Liver (tissue), 9 donors: Measurements from ENCODE around the gene KRT71. TPM values are rescaled to one million over a fixed set of nuclear protein-coding genes. Genes with fewer than 3 reads are reported as not detected.

ENCODE experiments used
- DNase-seq: peaks from one replicate; pipeline ENCODE4 v3.0.0-alpha.2; 2017; ENCODE audit warnings: low spot score
- H3K27ac ChIP-seq, 2 donors: one replicate each; pipeline ENCODE4 v1.7.0; 2013; ENCODE audit warnings: inconsistent platforms in 2 of 2, low read length in 2 of 2, control low read depth in 1 of 2, low read depth in 1 of 2, mild to moderate bottlenecking in 1 of 2
- H3K27me3 ChIP-seq, 4 donors: one replicate each; pipeline versions ENCODE4 v1.6.1 to v1.7.0; 2013; ENCODE audit warnings: low read length in 3 of 4, inconsistent platforms in 1 of 4, mild to moderate bottlenecking in 1 of 4, moderate library complexity in 1 of 4; ENCODE audit not compliant: control insufficient read depth in 4 of 4, insufficient read depth in 4 of 4
- H3K36me3 ChIP-seq, 4 donors: one replicate each; pipeline versions ENCODE4 v1.6.1 to v1.7.0; 2013; ENCODE audit warnings: low read length in 3 of 4, mild to moderate bottlenecking in 3 of 4, low read depth in 1 of 4, moderate library complexity in 1 of 4; ENCODE audit not compliant: control insufficient read depth in 4 of 4, insufficient read depth in 3 of 4
- H3K4me1 ChIP-seq, 4 donors: one replicate each; pipeline versions ENCODE4 v1.6.1 to v1.7.0; 2013; ENCODE audit warnings: low read length in 3 of 4, mild to moderate bottlenecking in 3 of 4, moderate library complexity in 1 of 4; ENCODE audit not compliant: control insufficient read depth in 4 of 4, insufficient read depth in 4 of 4
- H3K4me3 ChIP-seq, 3 donors: one replicate each; pipeline versions ENCODE4 v1.6.1 to v1.7.0; 2013; ENCODE audit warnings: low read length in 3 of 3, control low read depth in 1 of 3, low read depth in 1 of 3, mild to moderate bottlenecking in 1 of 3
- H3K9ac ChIP-seq, 2 donors: one replicate each; pipeline ENCODE4 v1.7.0; 2013; ENCODE audit warnings: low read length in 2 of 2, mild to moderate bottlenecking in 2 of 2, moderate library complexity in 2 of 2, control low read depth in 1 of 2, low read depth in 1 of 2
- H3K9me3 ChIP-seq, 4 donors: one replicate each; pipeline versions ENCODE4 v1.6.1 to v1.7.0; 2013; ENCODE audit warnings: low read length in 3 of 4; ENCODE audit not compliant: control insufficient read depth in 4 of 4
- CTCF ChIP-seq: fragments of 150-350 bp; IDR thresholded peaks from 2 replicates; pipeline ENCODE4 v1.5.1; 2017; ENCODE audit warnings: improper control_type of control experiment, low read depth, low read length; ENCODE audit not compliant: missing input control
- HNF4A ChIP-seq, 2 donors: conservative IDR thresholded peaks; 2 replicates each; pipeline ENCODE4 v1.6.1; 2016; ENCODE audit warnings: antibody characterized with exemption in 2 of 2, mild to moderate bottlenecking in 2 of 2
- REST ChIP-seq: IDR thresholded peaks from 2 replicates; pipeline ENCODE4 v1.6.1; 2016; ENCODE audit warnings: antibody characterized with exemption, mild to moderate bottlenecking
- ZBTB33 ChIP-seq: IDR thresholded peaks from 2 replicates; pipeline ENCODE4 v1.6.1; 2016; ENCODE audit warnings: antibody characterized with exemption
- WGBS: extraction: QIAGEN DNeasy Blood & Tissue Kit; methylation state at CpG from one replicate; pipeline ENCODE4 v1.1.7; 2013; 5-methylcytosine and 5-hydroxymethylcytosine counted together
- polyA plus RNA-seq, 2 donors: library from polyadenylated mRNA; stranded (reverse) in 1 of 2; unstranded in 1 of 2; fragments of 200-250 nt in 1 of 2; fragments of >200 nt in 1 of 2; fragmentation: Nextera tagmentation in 1 of 2; extraction: Ambion mirVana in 1 of 2; gene quantifications; one replicate each; pipeline versions ENCODE4 v1.2.1 to v1.2.3, GENCODE V29; 2013 to 2015
- total RNA-seq, 2 donors: library from RNA; depleted of rRNA; stranded (reverse); fragments of >200 nt; gene quantifications; one replicate each; pipeline ENCODE4 v1.2.3, GENCODE V29; 2014
- donor health status: healthy.
- donor health status: healthy.
- donor health status: healthy.
- donor health status: healthy.
- donor health status: healthy.

Gene KRT71
- total and polyA plus RNA-seq, 4 donors: not detected

- no peaks in the 10 kb centered on the region for H3K27me3 ChIP-seq
- 94% methylated on average over 8 of the region's 8 CpGs for WGBS
Observed at GRCh38 chr12:52577316-52577715, 24.4 kb upstream of the KRT71 start.

More at GRCh38 chr12:52577316-52577715, 24.4 kb upstream of the KRT71 start:
- H3K9ac ChIP-seq: no peak overlapping the region
- no peaks in the 10 kb centered on the region for H3K9me3 ChIP-seq
- H3K4me3 ChIP-seq: no peak overlapping the region
- H3K4me1 ChIP-seq: no peaks in the 10 kb centered on the region
- no peaks in the 10 kb centered on the region for H3K36me3 ChIP-seq
- no peak for DNase-seq
- no peak overlapping the region for H3K27ac ChIP-seq
- no peak for TF ChIP-seq ZBTB33
- no peak for TF ChIP-seq CTCF
- no peak for TF ChIP-seq REST
- no peak for TF ChIP-seq HNF4A (conservative IDR thresholded peaks at IDR 0.05)
